Measurements from ENCODE around the gene NNAT.

The NNAT gene

DNA sequence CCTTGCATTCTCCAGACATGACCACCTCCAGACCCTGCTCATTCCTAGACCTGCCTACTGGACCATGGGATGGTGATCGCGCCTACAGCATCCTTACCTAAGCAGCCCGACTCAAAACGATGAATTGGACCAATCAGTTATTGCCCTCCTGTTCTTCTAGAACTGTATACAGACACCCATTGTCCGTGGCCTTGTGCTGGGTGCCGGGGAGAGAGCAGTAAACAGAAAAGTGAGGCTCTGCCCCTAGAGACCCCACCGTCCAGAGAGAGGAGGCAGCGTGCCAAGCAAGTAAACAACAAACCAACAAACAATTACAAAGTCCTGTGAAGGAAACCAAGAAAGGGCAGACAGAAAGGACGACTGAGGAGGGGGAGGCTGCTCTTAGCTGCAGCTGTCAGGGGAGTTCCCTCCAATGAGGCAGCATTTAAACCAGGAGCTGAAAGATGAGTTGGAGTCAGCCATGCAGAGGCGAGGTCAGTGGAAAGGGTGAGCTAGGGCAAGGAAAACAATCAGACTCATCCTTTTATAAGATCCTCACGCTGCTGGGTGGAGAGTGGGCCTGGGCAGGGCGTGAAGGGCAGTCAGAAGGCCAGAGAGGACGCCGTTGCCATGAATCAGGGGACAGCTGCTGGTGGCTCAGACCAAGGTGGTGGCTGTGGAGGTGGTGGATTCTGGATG lies 44.2 kb downstream of the NNAT start:
- DNase-seq (ENCODE audit: low read depth in 1 of 2, low spot score in 1 of 2), result no peak

DNA sequence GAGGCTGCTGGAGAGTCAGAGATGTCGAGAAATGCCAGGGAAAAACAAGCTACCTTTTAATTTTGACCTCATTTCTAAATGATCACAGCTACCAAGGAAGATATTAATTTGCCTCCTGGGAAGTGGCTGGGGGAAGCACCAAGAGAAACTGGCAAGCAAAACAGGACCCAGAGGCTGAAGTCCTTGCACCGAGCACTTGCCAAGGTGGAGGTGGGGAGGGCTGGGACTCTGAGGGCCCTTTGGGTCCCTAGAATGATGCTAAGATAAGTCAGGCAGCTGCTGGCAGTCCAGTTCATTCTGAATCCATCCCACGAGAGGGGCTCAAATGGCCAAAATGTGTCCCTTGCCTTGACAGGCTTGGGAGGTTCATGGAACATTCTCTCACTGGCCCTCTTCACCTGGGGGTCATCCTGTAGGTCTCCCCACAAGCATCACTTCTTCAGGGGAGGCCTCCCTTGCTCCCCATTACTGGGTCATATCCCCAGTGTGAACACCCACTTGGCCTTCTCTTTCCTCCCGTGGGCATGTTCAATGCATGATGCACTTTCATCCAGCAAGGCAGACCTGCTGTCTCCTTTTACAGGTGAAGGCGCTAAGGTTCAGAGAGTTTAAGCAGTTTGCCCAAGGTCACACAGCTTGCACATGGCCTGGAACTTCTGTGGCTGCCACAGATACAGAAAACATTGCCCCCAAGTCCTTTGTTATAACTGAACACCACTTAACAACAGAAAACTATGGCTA lies 45.7 kb downstream of the NNAT start:
- DNase-seq (ENCODE audit: low read depth in 1 of 2, low spot score in 1 of 2), result no peak

- DNase-seq (ENCODE audit: low read depth in 1 of 2, low spot score in 1 of 2), result no peak
Measured at GRCh38 chr20:37567331-37567665, 46.2 kb downstream of the NNAT start.

DNA sequence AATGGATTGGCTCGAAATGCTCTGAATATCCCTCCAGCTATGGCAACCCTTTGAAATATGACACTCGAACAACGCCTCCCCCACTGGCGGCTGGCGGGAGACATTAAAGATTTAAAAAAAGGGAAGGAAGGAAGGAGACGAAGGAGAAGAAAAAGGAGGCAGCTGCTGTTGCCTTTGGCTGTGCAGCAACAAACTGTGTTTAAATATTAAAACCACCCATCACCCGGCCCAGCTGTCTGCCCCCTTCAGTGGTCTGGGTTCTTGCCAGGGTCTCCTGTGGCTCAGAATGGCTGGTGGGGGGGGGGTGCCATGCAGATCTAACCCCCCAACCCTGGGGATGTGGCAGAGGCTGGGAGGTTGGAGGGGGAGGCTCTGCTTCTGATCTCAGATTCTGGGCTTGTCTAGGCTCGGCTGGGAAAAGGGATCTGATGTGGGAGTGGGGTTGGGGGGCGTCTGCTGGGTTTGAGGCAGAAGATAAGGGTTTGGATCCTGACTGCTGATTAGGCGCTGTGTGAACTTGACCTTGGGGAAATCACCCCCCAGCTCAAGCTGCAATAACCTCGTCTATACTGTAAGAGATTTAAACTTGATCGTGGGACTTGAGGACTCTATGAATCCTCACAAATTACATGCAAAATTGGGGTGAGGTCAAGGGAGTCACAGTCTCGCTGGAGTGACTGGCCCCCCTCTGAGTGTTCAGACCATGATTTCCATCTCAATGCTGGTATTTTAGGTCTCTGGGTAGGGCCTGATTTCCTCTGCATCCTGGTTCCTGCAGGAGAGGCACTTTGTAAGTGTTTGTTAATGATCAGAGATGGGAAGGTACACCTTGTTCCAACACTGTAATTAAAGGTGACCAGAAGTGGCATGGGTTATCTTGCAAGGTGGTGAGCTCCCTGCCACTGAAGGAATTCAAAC lies 46.9 kb downstream of the NNAT start:
- DNase-seq (ENCODE audit: low read depth in 1 of 2, low spot score in 1 of 2), result no peak

DNA sequence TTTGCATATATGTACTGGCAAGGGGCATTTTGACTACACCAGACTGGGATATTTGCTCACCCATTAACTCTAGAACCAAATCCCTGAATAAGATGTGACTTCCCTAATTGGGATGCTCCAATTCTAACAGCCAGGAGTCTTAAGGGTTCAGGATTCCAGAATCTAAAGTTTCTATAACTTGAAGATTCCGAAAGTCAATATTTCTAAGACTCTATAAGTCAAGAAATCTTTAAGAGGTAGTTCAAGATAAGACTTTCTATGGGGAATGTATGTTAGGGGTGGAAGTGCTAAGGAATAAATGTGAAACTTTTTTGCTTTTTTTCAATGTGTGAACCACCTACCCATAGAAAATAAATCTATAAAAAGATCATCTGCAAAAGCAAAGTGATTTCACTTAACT lies 49.4 kb downstream of the NNAT start:
- no peak for DNase-seq (ENCODE audit: low read depth in 1 of 2, low spot score in 1 of 2)

GRCh38 chr20:37571033-37571432 lies 50.0 kb downstream of the NNAT start:
- DNase-seq (ENCODE audit: low read depth in 1 of 2, low spot score in 1 of 2), result no peak
